NCI-H82 (cell line): ENCODE results near the gene CUL7.

ENCODE experiments used
- DNase-seq: peaks from one replicate; lab custom pipeline; 2025; lab: John Stamatoyannopoulos, UW

CUL7 gene

DNA sequence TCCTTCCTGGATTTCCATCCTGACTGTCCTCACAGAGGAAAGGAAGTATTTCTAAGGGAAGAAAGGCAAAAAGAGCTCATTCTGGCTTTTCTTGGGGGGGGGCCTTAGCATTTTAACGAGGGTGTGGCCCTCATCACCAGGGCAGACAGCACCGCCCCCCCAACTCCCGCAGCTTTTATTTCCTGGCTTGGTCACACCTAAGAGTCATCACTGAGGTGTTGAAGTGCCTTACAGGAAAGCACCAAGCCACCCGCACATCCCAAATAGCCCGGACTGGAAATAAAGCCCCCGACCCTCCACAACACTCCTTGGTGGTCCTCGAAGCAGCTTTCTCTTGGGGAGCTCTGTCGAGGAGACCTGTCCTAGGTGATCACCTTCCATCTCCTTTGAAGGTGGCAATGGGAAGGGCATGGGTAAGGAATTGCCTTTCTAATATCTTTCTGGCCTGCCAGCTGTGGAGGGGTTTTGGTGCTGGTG lies 23.7 kb upstream of the CUL7 start:
- DNase-seq = peak; percentile 37

DNA sequence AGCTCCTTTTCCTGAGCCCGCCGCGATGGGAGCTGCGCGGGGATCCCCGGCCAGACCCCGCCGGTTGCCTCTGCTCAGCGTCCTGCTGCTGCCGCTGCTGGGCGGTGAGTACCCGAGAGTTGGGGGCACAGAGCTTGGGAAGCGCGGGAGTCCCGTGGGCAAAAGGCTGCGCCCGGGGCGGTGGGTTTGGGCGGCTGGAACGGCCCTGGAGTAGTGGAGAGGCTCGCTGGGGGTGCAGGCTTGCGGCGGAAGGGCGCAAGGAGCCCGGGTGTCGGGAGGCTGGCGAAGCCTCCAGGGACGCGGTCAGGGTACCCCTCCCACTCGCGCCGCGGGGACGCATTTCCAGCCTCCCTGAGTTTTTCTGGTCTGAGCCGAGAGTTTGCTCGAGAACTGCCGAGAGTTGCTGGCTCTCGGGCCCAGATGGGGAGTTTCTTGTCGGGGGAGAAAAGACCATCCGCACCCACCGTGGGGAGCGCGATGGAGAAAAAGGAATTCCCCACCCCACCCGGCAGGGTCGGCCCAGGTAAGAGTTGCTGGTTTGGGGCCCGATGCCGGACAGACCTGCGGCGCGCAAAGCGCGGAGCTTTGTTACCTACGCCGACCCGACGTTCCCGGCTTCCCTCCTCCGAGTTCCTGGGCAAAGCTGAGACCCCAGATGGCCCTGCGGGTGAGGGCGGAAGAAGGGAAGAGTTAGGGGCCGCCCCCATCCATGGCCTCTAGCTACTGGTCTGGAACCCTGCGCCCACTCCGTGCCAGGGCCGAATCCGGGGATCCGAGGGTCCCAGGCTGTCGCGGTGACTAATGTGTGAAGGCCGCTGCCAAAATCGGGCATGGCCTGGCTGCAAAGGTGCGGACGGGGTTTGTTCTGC lies 23.0 kb upstream of the CUL7 start:
- DNase-seq = peak; percentile 72

DNA sequence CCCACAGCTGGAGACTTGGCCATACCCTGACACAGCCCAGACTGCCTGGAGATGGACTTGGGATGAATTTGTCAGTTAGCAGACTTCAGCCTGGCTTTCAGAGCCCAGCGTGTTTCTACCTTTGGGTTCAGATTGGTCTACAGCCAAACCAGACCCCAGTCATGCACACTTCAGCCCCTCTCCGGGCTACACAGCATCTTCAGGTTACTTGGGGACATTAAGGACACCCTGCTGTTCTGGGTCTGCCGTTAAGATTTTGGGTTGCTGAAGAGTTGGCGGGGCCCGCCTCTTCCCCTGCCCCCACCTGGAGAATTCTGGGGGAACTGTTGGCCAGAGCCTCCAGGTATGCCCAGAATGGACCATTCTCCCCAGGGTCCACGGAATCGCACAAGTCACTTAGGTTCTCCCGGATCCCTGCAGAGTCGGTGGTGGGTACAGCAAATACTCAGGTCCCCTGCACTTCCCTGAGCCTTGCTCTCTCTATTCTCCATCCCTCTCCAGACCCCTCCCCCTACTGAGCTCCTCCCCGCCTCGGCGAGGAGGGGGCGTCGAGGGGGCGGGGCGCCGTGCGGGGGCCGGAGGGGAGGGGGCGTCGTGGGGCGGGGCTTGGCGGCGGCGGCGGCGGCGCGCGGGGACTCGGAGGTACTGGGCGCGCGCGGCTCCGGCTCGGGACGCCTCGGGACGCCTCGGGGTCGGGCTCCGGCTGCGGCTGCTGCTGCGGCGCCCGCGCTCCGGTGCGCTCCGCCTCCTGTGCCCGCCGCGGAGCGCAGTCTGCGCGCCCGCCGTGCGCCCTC lies 22.2 kb upstream of the CUL7 start, which contains the start of gene PTK7:
TSS of gene PTK7 (plus strand) at position 645 of the 794 bp plus-strand sequence. CDS start 175 bp downstream, outside the sequence.
- DNase-seq = peak; percentile 94

DNA sequence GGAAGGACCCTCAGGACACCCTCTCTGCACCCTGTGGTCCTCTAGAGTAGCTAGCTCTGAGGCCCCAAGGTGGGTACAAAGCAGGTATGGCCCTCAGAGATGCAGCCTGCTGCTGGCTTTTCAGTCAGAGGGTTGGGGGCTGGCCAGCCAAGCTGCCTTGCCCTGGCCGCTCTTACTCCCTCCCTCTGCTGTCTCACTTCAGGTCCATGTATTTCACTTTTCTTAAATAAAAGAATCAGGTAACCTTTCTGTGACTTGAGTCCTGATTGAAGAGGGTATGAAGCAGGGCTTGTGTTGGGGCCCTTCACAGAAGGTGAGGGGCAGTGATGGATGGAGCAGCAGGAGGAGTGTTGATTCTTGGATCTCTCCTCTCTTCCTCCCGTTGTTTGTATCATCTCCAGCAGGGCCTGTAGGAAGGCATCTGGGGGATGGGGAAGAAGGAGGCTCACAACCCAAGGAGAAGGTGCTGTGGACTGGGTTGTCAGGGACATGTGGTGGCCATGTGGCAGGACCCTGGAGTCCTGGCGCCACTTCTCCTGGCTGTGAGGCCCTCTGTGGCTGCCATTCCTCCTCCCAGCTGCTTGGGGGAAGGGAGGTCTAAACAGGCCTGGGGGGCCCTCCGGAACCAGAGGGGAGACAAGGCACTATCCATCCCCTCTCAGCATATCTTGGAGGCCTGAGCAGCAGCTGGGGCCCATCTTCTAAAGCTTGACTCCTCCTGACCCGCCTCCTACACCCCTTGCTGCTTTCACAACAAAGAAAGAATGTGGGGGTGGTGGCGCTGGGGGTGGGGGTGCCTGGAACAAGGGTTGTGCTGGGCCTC lies 21.4 kb upstream of the CUL7 start:
- peak; percentile 33 for DNase-seq

DNA sequence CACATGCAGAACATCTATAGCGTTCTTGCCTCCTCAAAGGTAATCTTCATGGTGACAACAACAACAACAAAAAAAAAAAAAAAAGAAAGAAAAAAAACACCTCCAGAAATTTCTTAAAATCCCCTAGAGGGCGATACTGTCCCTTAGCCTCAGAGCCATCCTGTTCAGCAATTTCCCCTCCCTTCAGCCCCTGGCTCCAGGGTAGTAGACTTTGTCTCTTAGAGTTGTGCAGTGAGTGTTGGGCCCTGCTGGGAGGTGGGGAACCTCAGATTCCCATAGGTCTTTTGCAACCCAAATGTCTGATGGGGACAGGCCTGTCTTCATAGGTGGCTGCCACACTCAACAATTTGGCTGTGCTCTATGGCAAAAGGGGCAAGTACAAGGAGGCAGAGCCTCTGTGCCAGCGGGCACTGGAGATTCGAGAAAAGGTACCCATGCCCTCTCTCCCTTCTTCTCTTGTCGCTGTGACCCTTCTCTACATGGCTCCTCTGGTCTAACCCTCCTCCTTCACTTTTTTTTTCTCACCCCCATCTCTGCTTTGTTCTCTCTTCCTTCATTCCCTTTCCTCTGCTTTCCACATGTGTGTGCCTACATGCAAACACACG lies 16.5 kb upstream of the CUL7 start:
- DNase-seq = peak; percentile 79

DNA sequence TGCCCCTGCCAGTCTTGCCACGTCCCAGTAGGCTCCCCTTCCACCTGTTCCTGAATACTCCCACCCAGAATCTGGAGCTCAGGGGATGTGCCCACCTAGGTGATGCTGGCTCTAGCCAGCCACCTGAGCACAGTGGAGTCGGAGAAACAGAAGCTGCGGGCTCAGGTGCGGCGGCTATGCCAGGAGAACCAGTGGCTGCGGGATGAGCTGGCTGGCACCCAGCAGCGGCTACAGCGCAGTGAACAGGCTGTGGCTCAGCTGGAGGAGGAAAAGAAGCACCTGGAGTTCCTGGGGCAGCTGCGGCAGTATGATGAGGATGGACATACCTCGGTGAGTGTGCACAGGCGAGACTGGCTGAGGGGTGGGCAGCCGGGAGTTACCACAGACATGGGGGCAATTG lies 9.2 kb upstream of the CUL7 start:
- no peak for DNase-seq

DNA sequence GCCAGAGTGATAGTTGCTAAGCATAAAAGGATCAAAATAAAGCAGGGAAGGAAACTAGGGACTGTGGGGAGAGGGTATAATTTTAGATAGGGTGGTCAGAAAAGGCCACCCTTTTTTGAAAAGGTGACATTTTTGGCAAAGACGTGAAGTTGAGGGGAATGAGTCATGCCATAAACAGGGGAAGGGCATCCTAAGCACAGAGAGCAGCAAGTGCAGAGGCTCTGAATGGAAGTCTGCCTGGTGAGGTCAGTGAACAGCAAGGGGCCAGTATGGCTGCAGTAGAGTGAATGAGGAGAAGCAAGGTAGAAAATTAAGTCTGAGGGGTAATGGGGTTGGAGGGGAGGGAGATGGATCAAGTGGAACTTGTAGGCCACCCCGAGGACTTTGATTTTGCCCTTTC lies 8.2 kb upstream of the CUL7 start:
- DNase-seq = no peak

DNA sequence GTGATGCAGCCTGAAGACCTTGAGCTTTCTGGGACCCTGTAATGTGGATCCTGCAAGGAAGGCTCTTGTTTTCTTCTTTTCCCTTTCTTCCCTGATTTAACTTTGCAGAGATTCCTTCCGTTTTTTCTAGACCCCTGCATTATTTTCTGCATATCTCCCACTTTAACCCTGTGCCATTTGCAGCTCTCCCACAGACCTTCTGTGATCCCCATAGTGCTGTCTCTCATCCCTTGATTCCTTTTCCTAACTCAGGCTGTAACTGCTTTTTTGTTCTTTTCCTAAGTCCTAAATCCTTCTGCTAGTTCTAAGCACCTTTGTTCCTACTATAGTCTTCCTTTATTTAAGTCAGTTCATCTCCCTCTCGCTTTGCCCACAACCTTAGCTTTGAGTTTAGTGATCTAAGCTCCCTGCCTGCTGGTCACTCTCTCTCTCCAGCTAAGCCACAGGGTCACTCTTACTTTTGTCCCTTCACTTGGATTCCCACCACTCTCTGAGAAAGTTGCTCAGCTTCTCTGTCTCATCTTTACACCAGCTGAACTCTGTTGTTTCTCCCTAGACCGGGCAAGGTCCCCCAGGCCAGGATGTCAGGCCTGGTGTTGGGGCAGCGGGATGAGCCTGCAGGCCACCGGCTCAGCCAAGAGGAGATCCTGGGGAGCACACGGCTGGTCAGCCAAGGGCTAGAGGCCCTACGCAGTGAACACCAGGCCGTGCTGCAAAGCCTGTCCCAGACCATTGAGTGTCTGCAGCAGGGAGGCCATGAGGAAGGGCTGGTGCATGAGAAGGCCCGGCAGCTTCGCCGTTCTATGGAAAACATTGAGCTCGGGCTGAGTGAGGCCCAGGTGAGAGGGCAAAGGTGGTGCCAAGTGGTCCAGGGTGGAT lies 7.3 kb upstream of the CUL7 start:
- no peak for DNase-seq

DNA sequence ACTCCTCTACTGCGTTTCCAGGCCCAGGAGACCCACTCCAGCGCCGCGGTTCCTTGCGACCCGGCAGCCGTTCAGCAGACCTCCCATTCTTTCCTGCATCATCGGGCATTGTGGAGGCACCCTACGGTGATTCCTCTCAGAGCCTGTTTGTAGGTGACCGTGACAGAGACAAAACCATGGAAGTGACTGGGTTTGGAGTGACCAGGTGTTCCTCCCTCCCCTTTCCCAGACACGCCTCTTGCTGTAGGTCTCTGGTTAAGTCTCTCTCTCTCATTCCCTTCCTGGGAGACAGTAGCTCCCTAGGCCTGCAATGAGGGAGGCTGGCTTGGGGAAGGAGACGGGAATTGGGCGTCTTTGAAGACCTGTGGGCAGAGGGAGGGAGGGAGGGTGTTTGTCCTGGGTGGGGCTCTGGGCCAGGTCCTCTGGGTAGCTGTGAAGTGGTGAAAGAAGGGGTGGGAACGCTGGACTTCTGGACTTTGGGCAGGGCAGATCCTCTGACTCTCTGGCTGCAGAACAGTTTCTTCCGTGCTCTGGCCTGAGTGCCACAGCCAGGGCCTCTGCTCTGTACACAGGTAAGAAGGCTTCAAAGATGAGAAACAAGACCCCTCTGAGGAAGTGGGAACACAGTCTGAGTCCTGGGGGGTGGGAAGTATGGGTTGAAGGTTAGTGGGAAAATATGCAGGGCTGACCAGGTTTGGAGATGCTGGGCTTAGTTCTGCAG lies 6.5 kb upstream of the CUL7 start:
- DNase-seq = peak; percentile 54

DNA sequence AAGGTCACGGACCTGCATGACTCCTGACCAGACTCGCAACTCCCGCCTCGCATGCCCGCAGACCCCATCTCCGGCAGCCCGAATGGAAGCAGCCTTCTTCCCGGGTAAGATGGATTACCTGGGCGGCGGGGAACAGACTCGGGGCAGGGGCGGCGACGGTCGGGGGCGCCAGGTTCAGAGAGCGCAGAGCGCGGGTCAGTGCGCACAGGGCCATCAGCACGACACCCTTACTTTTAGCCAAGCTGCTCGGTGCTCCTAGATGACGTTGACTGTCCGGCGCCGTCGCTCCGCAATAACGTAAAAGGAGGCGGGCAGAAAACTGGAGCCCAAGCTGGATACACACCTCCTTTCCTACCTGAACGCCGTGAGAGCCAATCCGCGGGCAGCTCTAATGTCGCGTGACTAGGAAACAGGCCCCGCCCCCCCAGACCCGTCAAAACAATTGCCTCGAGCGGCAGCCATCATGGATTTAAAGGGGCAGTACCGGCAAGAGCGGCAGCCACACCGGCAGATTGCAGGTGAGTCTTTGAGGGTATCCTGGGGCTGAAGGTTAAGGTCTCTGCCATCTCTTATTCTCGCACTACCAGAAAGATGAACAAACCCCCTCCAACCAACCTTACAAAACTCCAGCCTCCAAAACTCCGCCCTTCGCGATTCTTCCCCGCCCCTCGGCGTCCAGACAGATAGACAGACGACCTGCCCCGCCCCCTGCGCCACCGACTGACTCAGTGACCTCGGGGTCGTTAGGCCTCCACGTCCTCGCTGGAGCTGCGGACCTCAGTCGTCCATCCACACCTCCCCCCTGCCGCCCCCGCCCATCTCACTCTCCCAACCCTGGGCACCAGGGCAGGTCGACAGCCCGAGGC lies 5.8 kb upstream of the CUL7 start, which contains the start of the genes KLC4 and MRPL2:
TSS of gene KLC4 (plus strand) at position 464 of the 866 bp plus-strand sequence. CDS start 1,705 bp downstream, outside the sequence.
TSS of gene MRPL2 (minus strand) at position 267 of the 866 bp plus-strand sequence. CDS start at position 214, 53 bp downstream.
- DNase-seq = peak; percentile 100

DNA sequence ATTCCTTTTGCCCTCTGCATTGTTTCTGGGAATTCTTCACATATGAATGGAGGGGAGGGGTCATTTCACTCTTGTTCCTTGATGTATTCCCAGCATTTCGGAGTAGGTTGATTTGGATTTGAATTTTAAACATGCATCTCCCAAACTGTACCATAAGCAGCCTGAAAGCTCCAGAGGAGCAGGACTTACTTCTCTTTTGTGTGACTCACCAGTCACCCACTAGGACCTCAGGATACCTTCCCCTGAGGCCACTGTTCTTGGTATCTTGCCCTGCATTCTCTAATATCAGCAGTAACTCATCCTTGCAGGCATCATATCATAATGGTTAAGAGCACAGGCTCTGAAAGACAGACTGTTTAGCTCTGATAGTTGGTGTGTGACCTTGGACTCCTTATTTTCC lies 4.9 kb upstream of the CUL7 start:
- no peak for DNase-seq

DNA sequence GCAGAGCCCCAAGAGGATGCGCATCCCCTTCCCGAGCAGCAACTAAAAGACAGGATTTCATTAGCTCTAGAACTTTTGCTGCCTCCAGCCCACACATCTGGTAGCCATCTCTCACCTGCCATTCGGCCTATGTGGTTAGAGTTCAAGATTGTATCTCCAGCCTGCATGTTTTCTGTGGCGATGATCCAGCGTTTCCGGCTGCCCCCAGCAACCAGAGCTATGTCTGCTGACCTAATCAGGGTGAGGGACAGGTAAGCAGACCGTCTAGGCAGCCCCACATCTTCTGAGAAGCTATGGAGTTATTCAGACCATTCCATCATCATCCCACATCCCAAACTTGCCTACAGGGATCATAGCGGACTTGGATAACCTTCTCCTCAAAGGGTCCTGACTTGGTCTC lies 2.3 kb upstream of the CUL7 start:
- no peak for DNase-seq

DNA sequence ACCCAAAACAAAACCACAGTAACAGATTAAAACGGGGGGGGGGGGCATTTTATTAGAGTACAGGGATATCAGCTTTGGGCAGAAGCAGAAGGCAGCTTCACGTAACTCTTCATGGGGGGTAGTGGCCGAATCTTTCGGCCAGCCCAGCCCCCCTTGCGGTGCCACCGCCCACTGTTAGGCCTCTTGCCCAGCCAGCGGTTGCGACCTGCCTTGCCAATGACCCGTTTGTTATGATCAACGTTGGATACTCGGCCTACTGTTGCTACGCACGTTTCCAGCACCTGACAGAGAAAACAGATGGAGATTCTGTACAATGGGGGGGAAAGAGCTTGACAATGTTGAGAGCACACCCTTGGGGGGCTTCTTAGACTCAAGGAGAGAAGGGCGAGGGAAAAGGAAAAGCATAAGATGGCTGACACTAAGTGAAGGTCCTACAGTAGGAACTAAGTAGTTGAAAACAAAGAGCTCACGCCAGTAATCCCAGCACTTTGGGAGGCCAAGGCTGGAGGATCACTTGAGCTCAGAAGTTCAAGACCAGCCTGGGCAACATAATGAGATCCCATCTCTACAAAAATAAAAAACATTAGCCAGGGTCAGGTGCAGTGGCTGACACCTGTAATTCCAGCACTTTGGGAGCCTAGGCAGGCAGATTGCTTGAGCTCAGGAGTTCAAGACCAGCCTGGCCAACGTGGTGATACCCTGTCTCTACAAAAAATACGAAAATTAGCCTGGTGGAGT lies 724 bp upstream of the CUL7 start:
- DNase-seq = no peak

DNA sequence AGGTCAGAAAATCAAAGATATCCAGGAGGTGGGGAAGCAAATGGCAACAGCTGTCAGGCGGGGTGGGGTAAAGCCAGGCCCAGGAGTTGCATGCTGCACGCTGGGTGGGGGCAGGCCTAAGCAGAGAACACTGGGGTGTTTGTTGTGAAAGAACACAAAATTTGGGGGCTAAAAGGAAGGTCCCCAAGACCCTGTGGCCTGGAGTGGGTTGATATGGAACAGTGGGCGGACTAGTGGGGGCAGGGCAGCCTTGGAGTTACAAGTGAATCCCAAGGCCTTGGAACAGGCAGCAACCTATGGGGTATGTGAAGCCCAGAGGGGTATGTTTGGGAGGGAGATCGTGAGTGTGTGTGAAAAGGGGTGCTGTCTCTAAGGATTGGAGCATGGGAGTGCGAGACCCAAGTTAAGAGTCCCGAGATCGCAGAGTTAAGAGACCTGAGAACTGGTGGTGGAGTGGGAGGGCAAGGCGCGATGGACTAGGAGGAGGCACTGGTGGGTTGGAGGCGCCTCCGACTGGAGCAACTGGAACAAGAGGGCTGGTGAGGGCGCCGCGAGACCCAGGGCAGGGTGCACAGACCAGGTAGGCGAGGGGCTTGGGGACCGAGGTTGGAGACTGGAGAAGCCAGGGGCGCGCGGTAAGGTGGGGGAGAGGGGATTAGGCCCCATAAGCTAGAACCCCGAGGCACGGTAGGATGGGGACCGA lies 658 bp downstream of the CUL7 start:
- peak; percentile 63 for DNase-seq

DNA sequence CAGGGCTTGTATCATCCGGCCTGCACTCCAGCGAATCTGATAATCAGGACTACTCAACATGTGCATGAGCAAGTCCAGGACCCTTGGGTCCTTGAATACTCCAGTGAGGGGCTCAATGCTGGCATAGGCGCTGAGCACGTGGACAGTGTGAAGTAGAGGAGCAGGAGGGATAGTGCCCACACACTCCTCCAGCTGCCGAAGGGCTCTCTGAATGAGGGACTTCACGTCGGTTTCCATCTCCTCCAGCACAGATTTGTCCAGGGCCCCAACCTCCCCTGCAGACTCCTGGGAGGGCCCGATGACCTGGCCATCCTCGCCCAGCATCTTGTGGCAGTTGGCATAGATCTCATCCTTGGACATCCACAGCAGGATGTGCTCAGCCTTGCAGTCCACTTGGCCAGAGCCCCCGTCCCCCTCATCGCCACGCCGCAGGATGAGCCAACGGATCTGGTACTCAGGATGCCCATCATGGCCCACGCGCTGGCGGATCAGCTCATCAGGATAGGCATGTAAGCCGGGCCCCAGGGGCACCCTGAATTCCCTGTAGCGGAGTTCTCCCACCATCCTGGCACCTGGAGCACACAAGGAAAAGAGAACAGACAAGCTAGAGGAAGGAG lies 1.3 kb downstream of the CUL7 start:
- DNase-seq = no peak

DNA sequence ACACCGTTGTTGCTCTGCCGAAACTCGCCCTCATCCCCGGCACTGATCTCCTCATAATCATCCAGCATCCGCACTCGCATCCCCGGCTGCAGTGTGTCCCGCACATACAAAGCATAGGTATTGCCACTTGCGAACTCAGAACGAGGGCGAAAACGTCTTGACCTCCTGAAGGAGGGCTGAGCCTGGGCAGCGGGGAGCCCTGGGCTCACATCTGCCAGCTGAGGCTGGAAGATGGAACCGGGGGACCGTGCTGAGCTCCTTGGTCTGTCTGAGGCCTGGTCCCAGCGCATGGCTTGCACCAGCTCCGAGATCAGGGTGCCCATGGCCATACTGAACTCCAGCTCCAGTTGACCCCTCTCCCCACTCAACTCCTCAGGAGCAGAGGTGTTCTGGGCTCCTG lies 2.7 kb downstream of the CUL7 start:
- no peak for DNase-seq

DNA sequence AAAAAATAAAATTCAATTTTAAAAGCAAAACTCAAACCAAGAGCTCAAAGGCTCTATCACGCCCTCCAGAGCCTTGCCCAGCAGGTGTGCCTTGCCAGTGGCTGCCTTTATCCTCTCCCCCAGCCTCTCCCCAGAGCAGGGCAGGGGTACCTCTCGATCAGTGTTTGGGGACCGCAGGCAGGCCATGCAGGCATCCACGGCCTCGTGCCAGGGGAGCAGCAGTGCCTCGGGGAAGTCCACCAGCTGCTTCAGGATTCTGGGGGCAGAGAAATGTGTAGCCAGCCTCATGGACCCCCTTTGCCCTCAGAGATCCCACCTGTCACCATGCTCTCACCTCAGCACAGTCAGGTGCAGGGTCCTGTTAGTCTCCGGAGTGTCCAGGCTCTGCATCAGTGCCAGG lies 5.7 kb downstream of the CUL7 start:
- DNase-seq = no peak
